ENCODE data around the gene CDKN2B. TPM values are rescaled to one million over a fixed set of nuclear protein-coding genes. Genes with fewer than 3 reads are reported as not detected.

CDKN2B gene
- total RNA-seq, 1 donor from 2014 or later: 1.4 TPM

GRCh38 chr9:21994556-21995005 lies 14.5 kb downstream of the CDKN2B start, which contains the start of gene CDKN2B-AS1:
Gene CDKN2B-AS1 (plus strand): TSS chr9:21994791.
- DNase-seq (ENCODE audit: low read depth in 2 of 2): peak; percentile 86 to 89

- peak; percentile 55 to 60 for DNase-seq (ENCODE audit: low read depth in 2 of 2)
Measured at GRCh38 chr9:21993893-21994555, 15.1 kb downstream of the CDKN2B start, which contains the start of gene CDKN2A. Gene CDKN2A (minus strand): TSS chr9:21994392.

- DNase-seq (ENCODE audit: low read depth in 2 of 2): no peak
Measured at GRCh38 chr9:21993007-21993406, 16.1 kb downstream of the CDKN2B start.

- peak; percentile 23 to 30 for DNase-seq (ENCODE audit: low read depth in 2 of 2)
Measured at GRCh38 chr9:21991072-21991959, 17.8 kb downstream of the CDKN2B start.

GRCh38 chr9:21989440-21990189 lies 19.5 kb downstream of the CDKN2B start:
- peak in 1 of 2 donors; percentile 39 for DNase-seq (ENCODE audit: low read depth in 2 of 2)

GRCh38 chr9:21988056-21988990 lies 20.8 kb downstream of the CDKN2B start:
- DNase-seq (ENCODE audit: low read depth in 2 of 2): peak in 1 of 2 donors; percentile 16

GRCh38 chr9:21985964-21986667 lies 23.0 kb downstream of the CDKN2B start:
- DNase-seq (ENCODE audit: low read depth in 2 of 2): no peak

- DNase-seq (ENCODE audit: low read depth in 2 of 2): no peak
Measured at GRCh38 chr9:21984101-21984500, 25.0 kb downstream of the CDKN2B start.

- no peak for DNase-seq (ENCODE audit: low read depth in 2 of 2)
Measured at GRCh38 chr9:21983561-21983935, 25.6 kb downstream of the CDKN2B start.

- DNase-seq (ENCODE audit: low read depth in 2 of 2): no peak
Measured at GRCh38 chr9:21982861-21983560, 26.1 kb downstream of the CDKN2B start.

- no peak for DNase-seq (ENCODE audit: low read depth in 2 of 2)
Measured at GRCh38 chr9:21982391-21982790, 26.7 kb downstream of the CDKN2B start.

- no peak for DNase-seq (ENCODE audit: low read depth in 2 of 2)
Measured at GRCh38 chr9:21976334-21976875, 32.7 kb downstream of the CDKN2B start.

- DNase-seq (ENCODE audit: low read depth in 2 of 2): peak; percentile 66 to 68
Measured at GRCh38 chr9:21974722-21975409, 34.2 kb downstream of the CDKN2B start.

GRCh38 chr9:21974343-21974721 lies 34.8 kb downstream of the CDKN2B start:
- DNase-seq (ENCODE audit: low read depth in 2 of 2): no peak

GRCh38 chr9:21972361-21972760 lies 36.7 kb downstream of the CDKN2B start:
- DNase-seq (ENCODE audit: low read depth in 2 of 2): no peak

- peak; percentile 23 to 41 for DNase-seq (ENCODE audit: low read depth in 2 of 2)
Measured at GRCh38 chr9:21970800-21971640, 38.1 kb downstream of the CDKN2B start.

- no peak for DNase-seq (ENCODE audit: low read depth in 2 of 2)
Measured at GRCh38 chr9:21969951-21970799, 38.9 kb downstream of the CDKN2B start.
